NCI-H748 treated with DMSO at 0.1 percent for 48 hours (cell line): ENCODE measurements around the gene BMP4.

Source experiments
- DNase-seq: peaks from one replicate; lab custom pipeline; 2025; lab: John Stamatoyannopoulos, UW

The BMP4 gene

GRCh38 chr14:53943751-53944083, 12.9 kb downstream of the BMP4 start:
- DNase-seq, result no peak

- no peak for DNase-seq
These were observed 13.5 kb downstream of the BMP4 start for GRCh38 chr14:53942970-53943750.

- no peak for DNase-seq
These were observed 18.3 kb downstream of the BMP4 start for GRCh38 chr14:53938136-53938837.

GRCh38 chr14:53934778-53935414, 21.7 kb downstream of the BMP4 start:
- no peak for DNase-seq

- DNase-seq, result no peak
These were observed 23.7 kb downstream of the BMP4 start for GRCh38 chr14:53932966-53933365.

GRCh38 chr14:53929871-53930715, 26.5 kb downstream of the BMP4 start:
- DNase-seq, result no peak

GRCh38 chr14:53927171-53927570, 29.5 kb downstream of the BMP4 start:
- no peak for DNase-seq

- DNase-seq, result no peak
These were observed 31.3 kb downstream of the BMP4 start for GRCh38 chr14:53925201-53925766.

GRCh38 chr14:53924753-53925152, 31.9 kb downstream of the BMP4 start:
- DNase-seq, result no peak

GRCh38 chr14:53921027-53921426, 35.6 kb downstream of the BMP4 start:
- no peak for DNase-seq

- no peak for DNase-seq
These were observed 40.4 kb downstream of the BMP4 start for GRCh38 chr14:53916239-53916638.

- DNase-seq, result no peak
These were observed 41.1 kb downstream of the BMP4 start for GRCh38 chr14:53915364-53916014.

GRCh38 chr14:53912021-53912420, 44.6 kb downstream of the BMP4 start:
- DNase-seq, result no peak

- no peak for DNase-seq
These were observed 48.2 kb downstream of the BMP4 start for GRCh38 chr14:53908416-53908815.

- no peak for DNase-seq
These were observed 54.3 kb downstream of the BMP4 start for GRCh38 chr14:53902307-53902706.

- no peak for DNase-seq
These were observed 56.1 kb downstream of the BMP4 start for GRCh38 chr14:53900499-53900898.
